ENCODE measurements around the gene SMTNL1. TPM values are rescaled to one million over a fixed set of nuclear protein-coding genes. Genes with fewer than 3 reads are reported as not detected.

SMTNL1 gene
- total and polyA plus RNA-seq, 9 of the 15 experiments (the other 6 are each of a cell fraction or from before 2014, with no cell fraction given): not detected

- TF ChIP-seq AFF1 (IDR thresholded peaks at IDR 0.05; ENCODE audit: low read depth in 1 of 2, partially characterized antibody in 2 of 2) (no peak), E2F1 (CRISPR knock-in tag; IDR thresholded peaks at IDR 0.05) (peak; percentile 6; the same call in 1 of the 2 replicates), SMC3 (conservative IDR thresholded peaks at IDR 0.05; ENCODE audit: insufficient read depth, low read depth, low read length) (peak; percentile 88), ATF1 (CRISPR knock-in tag; IDR thresholded peaks at IDR 0.05) (no peak), ATF1 (tag; IDR thresholded peaks at IDR 0.05) (peak; percentile 66), ASH1L (IDR thresholded peaks at IDR 0.05; ENCODE audit: borderline replicate concordance, low read depth, partially characterized antibody) (no peak), ZBTB17 (CRISPR knock-in tag; IDR thresholded peaks at IDR 0.05) (0 out of 2 replicates have a peak, but pooled peaks have one; percentile 4), HCFC1 (IDR thresholded peaks at IDR 0.05; ENCODE audit: low read depth, low read length) (no peak), EP300 (IDR thresholded peaks at IDR 0.05; ENCODE audit: low read length) (0 out of 2 replicates have a peak, but pooled peaks have one; percentile 20), ZMIZ1 (IDR thresholded peaks at IDR 0.05; ENCODE audit: low read depth in 2 of 2, low read length in 2 of 2) (0 out of 4 replicates have a peak, but pooled peaks of 1 of the 2 experiments have one; percentile 28), HMBOX1 (IDR thresholded peaks at IDR 0.05) (peak; percentile 68), ZKSCAN8 (CRISPR knock-in tag; IDR thresholded peaks at IDR 0.05) (peak; percentile 97), ZBTB11 (CRISPR knock-in tag; IDR thresholded peaks at IDR 0.05) (0 out of 6 replicates have a peak, but pooled peaks of 1 of the 3 experiments have one; percentile 2), MTA1 (IDR thresholded peaks at IDR 0.05; ENCODE audit: borderline replicate concordance) (no peak)
Observed at GRCh38 chr11:57568330-57568766, 31.0 kb downstream of the SMTNL1 start (continued).

All from K562 (cell line).